Stimulated activated CD8-positive, alpha-beta memory T cell treated with anti-CD3 and anti-CD28 coated beads, Interleukin-12 subunit alpha, Interleukin-12 subunit beta, amount 100 ng/mL, for 4 hours (primary cell): Measurements from ENCODE around the gene KRTAP10-10.
"Not testable (repeated sequence)": the region's sequence is repeated elsewhere in the genome, so short reads cannot be mapped to it uniquely, and the experiment has no call there.

Source experiments
- DNase-seq: peaks from one replicate; pipeline ENCODE4 v3.0.0-alpha.2; 2020; ENCODE audit warnings: low read depth

The KRTAP10-10 gene

DNA sequence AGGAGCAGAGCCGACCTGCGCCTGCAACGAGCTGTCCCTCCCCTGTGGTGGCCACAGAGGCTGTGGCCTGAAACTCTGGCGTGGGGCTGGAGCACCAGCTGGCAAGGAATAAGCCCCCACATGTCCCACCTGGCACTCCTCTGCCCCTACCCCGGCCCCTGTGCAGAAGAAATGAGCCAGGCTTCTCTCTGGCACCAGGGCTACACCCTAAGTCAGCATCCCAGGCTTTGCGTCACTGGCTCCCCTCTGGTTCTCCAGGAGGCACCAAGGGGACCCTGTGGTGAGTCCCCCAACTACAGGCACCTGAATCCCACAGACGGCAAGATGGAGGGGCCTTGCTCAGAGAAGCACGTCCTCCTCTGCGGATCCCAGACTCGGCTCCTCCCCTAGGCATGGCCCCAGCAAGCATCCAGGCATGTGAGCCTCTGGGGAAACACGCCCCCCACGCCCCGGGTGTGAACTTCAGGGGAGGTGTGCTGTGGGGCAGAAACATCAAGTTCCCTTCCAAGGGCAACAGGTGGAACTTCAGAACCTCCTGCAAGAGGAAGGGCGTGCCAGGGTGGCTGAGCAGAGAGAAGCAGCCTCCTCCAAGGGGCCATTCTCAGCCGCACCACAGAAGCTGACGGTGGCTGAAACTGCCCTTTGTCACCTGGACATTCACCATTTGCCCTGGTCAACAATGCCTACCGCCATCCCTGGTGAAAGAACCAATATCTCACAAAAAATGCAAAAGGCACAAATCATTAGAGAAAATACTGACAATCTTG is 33.9 kb upstream of the KRTAP10-10 start:
- no peak for DNase-seq

DNA sequence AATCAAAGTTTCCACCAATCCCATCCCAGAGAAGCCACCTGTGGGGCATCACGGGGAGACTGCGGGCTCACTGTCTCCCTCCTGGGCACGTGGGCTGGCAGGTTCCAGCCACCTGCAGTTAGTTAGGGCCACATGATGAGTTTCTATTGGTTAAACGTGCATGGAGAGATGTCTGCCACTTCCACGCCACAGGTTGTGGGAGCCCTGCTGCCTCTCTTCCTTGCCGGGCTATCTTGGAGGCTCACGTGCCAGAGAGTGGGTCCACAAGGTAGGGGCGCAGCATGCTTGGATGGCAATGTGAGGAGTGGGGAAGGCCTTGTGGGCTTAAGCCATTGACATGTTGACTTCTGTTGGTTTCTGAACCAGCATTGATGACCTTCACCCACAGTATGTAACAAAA is 33.2 kb upstream of the KRTAP10-10 start:
- DNase-seq, result no peak

DNA sequence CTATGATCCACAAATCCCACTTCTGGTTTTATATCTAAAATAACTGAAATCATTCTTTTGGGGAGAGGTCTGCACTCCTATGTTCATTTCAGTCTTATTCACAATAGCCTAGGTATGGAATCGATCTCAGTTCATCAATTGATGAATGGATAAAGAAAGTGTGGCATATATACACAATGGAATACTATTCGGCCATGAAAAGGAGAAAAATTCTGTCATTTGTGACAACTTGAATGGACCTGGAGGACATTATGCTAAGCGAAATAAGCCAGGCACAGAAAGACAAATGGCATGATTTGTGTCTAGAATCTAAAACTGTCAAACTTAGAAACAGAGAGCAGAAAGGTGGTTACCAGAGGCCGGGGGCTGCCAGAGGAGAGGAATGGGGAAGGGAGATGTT is 30.7 kb upstream of the KRTAP10-10 start:
- no peak for DNase-seq

DNA sequence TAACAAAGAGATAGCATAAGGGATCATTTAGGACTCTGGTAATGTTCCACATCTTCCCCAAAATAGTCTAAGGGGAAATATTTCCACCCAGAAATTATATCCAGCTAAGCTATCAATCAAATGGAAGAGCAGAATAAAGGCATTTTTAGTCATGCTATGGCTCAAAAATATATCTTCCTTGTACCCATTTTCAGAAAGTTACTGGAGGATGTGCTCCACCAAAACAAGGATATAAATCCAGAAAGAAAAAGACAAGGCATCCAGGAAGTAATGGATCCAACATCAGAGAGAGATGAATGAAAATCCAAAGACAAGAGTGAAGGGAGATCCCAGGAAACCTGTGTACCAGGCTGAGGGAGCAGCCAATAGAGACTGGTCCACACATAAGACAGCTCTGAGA is 28.0 kb upstream of the KRTAP10-10 start:
- DNase-seq, result no peak

DNA sequence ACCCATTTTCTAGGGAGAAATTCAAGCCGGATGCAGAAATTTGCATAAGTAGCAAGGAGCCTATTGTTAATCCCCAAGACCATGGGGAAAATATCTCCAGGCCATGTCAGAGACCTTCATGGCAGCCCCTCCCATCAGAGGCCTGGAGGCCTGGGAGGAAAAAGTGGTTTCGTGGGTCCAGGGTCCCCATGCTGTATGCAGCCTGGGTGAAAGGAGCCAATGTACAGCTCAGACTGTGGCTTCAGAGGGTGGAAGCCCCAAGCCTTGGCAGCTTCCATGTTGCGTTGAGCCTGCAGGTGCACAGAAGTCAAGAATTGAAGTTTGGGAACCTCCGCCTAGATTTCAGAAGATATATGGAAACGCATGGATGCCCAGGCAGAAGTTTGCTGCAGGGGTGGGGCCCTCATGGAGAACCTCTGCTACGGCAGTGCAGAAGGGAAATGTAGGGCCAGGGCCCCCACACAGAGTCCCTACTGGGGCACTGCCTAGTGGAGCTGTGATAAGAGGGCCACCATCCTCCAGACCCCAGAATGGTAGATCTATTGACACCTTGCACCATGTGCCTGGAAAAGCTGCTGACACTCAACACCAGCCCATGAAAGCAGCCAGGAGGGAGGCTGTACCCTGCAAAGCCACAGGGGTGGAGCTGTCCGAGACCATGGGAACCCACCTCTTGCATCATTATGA is 26.9 kb upstream of the KRTAP10-10 start:
- DNase-seq, result not testable (repeated sequence)

DNA sequence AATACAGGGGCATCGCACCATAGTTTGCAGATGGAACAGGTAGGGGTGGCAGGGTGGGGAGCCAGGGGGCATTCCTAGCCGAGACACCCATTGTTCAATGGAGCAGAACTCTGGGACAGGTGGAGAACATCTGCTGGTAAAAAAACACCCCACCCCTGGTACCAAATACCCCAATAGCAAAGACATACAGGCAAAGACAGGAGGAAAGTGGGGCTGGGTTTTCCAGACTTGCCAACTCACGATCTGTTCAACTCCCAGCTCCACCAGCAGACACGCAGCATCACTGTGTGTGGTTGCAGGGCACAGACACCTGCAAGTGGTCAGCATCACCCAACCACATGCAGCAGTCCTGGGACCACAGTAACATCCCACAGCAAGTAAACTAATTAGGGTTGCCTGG is 25.6 kb upstream of the KRTAP10-10 start:
- DNase-seq, result no peak

DNA sequence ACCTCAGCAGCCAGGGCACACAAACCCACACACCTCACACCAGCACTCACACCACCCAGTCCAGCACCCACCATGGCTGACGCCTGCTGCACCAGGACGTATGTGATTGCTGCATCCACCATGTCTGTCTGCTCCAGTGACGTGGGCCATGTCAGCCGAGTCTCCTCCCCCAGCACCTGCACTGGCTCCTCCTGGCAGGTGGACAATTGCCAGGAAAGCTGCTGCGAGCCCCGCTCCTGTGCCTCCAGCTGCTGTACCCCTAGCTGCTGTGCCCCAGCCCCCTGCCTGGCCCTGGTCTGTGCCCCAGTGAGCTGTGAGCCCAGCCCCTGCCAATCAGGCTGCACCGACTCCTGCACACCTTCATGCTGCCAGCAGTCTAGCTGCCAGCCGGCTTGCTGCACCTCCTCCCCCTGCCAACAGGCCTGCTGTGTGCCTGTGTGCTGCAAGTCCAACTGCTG is 25.1 kb upstream of the KRTAP10-10 start, which contains the start of gene KRTAP10-8:
Gene KRTAP10-8, plus strand, starts transcription at position 51 of the 458 bp plus-strand sequence. Its CDS starts 22 bp downstream, at position 73.
- DNase-seq, result no peak

DNA sequence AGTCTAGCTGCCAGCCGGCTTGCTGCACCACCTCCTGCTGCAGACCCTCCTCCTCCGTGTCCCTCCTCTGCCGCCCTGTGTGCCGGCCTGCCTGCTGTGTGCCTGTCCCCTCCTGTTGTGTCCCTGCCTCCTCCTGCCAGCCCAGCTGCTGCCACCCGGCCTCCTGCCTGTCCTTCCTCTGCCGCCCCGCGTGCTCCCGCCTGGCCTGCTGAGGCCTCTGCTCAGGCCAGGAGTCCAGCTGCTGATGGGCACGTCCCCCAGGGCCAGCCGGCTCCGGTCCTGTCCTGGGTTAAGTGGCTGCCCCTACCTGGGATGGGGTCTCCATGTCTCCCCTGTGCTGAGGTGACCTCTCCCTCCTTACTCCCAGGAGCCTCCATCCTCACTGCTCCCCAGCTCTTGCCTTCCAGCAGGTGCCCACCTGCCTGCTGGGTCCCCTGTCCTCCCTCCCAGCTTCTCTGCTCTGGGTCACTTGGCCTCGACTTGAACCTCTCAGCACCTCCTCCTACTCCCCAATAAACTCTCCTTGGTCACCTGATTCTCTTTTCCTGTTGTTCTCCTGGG is 24.4 kb upstream of the KRTAP10-10 start:
- DNase-seq, result no peak

DNA sequence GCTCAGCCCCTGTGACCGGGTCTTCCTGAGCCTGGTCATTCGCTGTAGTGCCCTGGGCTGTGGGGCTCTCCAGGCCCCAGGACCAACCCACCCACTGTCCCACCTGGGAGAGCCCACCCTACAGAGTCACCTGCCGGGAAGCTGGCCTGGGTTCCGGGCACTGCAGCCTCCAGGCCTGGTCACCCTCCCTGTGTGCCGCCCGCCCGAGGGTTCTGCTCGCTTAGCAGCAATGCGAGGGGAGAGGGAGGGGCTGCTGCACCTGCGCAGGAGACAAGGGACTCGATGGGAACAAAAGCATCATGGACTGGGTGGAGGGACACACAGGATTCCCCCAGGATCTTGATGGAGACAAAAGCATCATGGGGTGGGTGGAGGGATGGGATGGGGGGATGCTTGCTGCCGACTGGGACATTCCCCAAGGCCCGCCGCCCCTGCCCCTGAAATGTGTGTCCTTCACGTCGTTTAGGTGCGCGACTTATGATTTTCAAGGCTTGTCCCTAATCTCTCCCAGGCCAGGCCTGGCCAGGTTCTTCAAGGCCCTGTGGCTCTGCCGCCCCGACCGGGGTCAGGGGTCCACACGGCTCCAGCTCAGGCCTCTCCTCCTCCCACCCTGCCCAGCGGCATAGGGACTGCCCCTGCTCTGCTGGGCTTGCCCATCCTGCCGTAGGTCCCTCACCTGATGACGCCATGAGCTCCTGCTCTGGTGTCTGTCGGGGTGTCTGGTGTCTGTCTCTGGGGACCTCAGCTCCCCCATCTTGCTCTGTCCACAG is 23.6 kb upstream of the KRTAP10-10 start:
- no peak for DNase-seq

DNA sequence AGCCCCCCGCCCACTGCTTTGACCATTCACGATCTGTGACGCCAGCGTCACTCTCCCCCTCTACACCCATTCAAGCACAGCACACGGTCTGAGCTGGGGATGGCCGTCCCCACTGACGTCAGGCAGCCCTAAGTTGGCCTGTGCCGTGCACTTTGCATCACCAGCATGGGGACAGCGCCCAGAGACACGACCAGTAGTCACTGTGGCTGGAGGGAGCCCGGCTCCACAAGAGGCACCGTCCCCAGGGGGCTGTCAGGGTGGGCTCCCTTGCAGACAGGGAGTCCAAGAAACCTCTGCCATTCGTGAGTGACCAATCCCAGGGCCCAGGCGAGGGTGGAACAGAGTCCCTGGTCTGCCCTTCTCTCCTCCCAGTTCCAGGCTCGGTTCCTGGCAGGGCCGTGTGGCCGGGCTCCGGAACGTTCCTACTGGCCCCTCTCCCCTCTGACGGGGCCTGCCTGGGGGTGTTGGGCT is 23.0 kb upstream of the KRTAP10-10 start:
- no peak for DNase-seq

DNA sequence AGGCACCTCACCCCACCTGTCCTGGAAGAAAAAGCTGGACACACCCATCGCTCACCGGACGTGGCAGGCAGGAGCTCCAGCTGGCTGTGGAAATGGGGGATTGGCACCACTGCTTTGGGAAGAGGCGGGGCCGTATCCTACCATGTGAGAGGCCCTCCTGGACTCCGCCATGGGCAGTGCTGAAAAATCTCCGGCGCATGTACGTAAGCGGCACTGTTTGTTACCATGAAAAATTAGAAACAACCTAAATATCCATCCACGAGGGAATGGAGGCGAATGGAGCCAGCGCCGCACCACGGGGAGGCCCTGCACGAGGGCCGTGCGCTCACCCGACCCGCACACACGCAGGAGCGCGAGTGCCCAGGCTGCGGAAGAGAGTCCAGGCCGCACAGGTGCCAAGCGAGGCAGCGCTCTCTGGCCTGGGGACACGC is 22.2 kb upstream of the KRTAP10-10 start:
- no peak for DNase-seq

DNA sequence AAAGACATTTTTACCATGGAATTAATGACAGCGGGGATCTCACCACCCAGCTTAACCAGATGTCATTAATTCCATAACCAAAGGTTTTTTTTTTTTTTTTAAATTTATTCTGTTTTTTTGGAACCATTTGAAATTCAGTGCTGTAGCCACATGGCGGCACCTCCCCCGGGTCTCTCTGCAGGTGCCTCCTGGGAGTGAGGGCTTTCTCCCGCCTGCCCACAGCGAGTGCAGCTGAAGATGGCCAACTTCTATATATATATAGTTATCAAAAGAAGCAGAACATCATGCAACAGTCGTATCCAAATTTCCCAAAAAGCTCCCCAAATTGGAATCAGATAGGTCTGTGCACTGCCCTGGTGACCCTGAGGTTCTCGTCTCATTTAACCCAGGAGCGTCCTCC is 21.7 kb upstream of the KRTAP10-10 start:
- DNase-seq, result no peak

DNA sequence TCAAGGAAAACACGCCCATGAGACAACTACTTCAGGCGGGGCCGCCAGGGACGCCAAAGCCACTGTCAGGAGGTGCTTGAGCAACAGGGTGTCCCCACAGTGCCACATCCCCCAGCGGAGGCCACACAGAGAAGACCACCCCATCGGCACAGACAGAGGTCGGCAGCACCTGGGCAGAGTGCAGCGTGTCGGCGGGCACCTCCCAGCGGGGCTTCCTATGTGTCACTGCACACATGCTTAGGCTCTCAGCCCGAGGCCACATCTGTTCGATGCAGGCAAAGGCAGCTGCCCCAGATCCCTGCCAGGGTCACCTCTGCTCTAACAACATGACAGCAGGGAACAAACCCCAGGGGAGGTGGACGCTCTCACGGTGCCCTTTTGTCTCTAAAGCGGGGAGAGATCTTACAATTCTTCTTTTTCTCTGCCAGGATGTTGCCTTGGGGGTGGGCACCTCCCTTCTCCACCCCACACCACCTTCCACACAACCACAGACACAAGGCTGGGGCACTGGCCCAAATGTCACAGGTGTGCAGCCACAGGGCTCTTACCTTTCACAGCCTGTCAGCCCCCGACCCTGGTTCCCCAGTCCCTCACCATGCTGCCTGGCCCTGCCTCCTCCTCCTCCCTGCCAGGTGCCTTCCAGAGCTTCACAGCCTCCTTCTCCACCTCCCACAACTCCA is 21.1 kb upstream of the KRTAP10-10 start:
- no peak for DNase-seq

DNA sequence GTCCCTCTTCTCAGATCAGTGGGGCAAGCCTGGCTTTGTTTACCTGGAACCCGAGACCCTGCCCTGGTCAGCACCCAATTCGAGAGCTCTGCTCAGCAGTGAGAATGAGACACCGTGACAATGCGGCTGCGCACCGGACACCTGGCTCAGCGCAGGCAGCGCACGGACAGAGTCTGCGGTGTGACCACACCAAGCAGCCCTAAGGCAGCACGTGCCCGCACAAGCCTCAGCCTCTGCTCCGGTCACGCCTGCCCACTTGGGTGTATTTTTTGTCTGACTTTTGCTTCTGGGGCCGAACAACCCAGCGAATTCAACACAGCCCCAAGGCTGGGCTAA is 20.6 kb upstream of the KRTAP10-10 start:
- DNase-seq, result no peak

DNA sequence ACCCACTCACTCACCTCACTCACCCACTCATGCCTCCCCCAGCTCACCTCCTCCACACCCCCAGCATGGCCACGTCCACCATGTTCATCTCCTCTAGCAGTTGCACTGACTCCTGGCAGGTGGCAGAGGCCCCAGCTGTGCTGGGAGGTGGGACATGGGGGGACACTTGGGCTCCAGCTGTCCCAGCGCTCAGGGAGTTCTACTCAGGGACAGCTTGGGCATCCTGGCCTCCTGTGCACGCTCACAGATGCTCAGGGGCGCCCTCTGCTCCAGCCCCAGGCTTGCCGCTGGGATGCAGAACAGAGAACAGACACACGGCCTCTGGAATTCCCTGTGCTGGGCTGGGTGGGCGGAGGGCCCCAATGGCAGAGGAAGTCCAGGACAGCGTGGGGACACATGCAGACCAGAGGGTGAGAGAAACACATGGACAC is 20.1 kb upstream of the KRTAP10-10 start:
- DNase-seq, result no peak

DNA sequence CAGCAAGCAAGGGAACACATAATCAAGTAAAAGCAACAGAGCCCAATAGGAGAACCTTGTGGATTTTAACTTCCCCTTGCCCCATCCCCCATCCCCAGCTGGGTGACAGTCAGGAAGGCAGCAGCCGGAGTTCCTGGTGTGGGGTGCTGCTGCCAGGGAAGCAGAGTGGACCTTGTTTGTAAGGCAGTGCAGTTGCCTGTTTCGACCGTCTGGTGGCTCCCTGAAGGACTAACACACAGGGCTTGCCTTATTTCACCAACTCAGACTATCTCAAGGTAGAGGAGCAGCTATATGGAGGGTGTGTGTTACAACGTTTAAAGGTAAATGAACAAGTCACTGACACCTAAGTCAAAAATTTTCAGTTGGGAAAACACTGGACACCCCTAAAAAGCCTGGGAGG is 18.7 kb upstream of the KRTAP10-10 start:
- DNase-seq, result no peak

DNA sequence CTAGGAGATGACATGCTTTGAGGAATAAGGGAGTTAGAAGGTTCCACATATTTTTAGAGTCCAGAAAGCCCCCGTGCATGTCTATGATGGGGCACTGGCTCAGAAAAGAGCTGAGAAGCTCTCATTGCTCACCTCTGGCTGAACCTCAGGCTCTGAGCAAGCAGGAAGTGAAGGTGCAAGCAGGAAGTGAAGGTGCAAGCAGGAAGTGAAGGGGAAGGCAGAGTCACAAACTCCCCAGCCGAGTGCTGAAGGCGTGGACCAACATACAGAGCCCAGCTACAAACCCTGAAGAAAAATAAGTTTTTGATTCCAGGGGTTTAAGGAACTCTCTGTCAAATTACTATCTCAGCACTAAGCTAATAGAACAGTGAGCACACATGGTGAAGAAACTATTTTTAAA is 18.2 kb upstream of the KRTAP10-10 start:
- DNase-seq, result peak; percentile 24

DNA sequence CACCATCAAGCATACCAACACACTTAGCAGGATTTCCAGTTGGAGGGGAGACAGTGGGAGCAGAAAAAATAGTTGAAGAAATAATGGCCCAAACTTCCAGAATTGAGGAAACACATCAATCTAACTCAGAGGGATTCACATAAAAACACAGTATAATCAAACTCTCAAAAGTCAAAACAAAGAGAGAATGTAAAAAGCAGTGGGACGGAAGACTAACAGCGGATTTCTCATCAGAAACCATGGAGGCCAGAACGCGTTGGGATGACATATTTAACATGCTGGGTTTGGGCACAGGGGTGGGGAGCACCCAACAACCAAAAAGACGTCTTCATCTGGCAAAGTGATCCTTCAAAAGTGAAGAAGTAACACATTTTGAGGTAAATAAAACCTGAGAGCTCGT is 17.3 kb upstream of the KRTAP10-10 start:
- DNase-seq, result no peak

DNA sequence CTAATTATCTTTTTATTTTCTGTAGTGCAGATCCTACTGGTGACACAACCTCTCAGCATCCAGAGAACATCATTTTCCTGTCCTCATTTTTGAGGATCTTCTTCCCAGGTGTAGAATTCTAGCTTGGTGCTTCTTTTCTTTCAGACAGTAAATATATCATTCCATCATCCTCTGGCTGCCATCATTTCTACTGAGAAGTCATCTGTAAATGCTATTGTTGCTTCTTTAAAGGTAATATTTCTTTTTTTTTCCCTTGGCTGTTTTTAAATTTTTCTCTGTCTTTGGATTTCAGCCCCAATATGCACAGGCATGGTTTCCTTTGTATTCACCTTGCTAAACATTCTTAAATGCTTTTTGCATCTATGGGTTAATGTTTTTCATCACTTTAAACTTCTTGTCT is 13.6 kb upstream of the KRTAP10-10 start:
- DNase-seq, result no peak

DNA sequence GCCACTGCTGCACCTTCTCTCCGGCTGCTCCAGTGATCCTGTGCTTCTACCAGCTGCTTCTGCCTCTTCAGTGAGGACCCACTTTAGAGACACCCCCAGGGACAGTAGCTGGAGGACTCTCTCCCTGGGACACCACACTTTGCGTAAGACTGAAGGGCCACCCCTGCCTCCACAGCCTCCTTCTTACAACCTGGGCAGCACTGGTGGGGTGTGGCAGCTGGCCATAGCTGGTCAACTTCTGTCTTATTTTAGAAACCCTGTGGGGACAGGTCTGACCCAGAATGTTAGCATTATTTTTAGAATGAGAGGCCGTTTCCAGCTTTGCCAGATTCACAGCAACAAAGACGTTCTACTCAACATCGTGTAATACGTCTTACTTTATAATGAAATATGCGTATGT is 11.4 kb upstream of the KRTAP10-10 start:
- DNase-seq, result no peak

DNA sequence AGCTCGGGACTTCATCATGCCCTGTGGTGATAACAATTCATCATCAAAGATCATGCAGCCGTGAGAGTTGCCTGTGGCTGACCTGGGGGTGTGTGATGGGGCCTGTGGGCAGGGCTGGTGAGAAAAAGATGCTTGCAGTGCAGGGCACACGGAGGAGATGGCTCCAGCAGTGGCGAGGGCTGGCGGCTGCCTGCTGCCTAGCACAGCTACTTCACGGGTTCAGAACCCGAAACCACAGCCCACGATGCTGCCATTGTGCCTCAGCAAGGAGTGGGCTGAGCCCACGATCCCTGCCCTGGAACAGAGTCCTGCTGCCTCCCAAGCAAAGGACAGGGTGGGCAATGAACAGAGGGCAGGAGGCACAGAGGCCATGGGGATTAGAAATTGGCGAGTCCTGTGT is 10.9 kb upstream of the KRTAP10-10 start:
- no peak for DNase-seq

DNA sequence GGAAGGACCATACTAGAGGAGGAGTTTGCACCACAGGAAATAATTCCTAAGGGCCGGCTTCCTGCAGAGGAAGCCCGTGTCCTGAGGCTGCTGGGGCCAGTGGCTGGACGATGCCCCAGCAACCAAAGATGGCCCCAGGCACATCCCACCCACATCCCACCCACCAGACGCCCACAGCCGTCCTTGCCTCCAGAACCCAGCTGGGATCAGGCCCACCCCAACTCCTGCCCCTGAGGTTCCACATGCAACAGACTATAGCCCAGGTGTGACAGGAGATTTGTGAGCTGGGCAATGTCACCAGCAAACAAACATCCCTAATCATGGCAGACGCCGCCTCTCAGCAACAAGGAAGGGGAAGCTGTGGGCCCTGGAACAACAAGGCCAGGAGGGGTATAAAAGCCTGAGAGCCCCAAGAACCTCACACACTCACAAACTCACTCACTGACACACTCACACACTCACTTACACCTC is 10.4 kb upstream of the KRTAP10-10 start, which contains the start of gene KRTAP10-9:
Gene KRTAP10-9, plus strand, starts transcription at position 421 of the 471 bp plus-strand sequence. CDS start 79 bp downstream, outside the sequence.
- no peak for DNase-seq
